Natural killer cell treated with Interleukin-12 subunit alpha and Interleukin-12 subunit beta and Interleukin-15 and Interleukin-18, amount 100 ng/mL, for 72 hours (primary cell): Measurements from ENCODE around the gene SOS2. TPM values are rescaled to one million over a fixed set of nuclear protein-coding genes. Genes with fewer than 3 reads are reported as not detected.
A peak's percentile ranks its signal among the peaks of the same experiment; 100 is the strongest.

Experiments
- ATAC-seq, 2 donors: fragments of 150-1000 bp; cut with Tn5 transposase in 1 of 2; sonication (Bioruptor Pico), chemical (Tn5 transposase) in 1 of 2; 2 replicates each; pipeline ENCODE4 v1.10.0; 2021
- DNase-seq: peaks from one replicate; pipeline ENCODE4 v3.0.0; 2022; ENCODE audit warnings: low spot score
- H3K27ac Mint-ChIP-seq, 2 donors: 1 replicate in 1 of 2; 2 replicates in 1 of 2; pipeline ENCODE4 v1.8.0; 2022; ENCODE audit warnings: mixed read lengths in 2 of 2, mild to moderate bottlenecking in 1 of 2, moderate library complexity in 1 of 2
- H3K27me3 Mint-ChIP-seq, 2 donors: 1 replicate in 1 of 2; 2 replicates in 1 of 2; pipeline ENCODE4 v1.8.0; 2022; ENCODE audit warnings: mixed read lengths in 2 of 2
- H3K36me3 Mint-ChIP-seq: one replicate; pipeline ENCODE4 v1.8.0; 2022; ENCODE audit warnings: mixed read lengths
- H3K4me1 Mint-ChIP-seq, 2 donors: 1 replicate in 1 of 2; 2 replicates in 1 of 2; pipeline ENCODE4 v1.8.0; 2022; ENCODE audit warnings: low read depth in 2 of 2, mixed read lengths in 2 of 2, mild to moderate bottlenecking in 1 of 2
- H3K4me3 Mint-ChIP-seq: one replicate; pipeline ENCODE4 v1.8.0; 2022; ENCODE audit warnings: mixed read lengths
- H3K9me3 Mint-ChIP-seq: 2 replicates; pipeline ENCODE4 v1.8.0; 2022; ENCODE audit warnings: mixed read lengths
- total RNA-seq, 2 donors: library from RNA; stranded (reverse); gene quantifications; one replicate each; pipeline ENCODE4 v1.2.3, GENCODE V29; 2022

SOS2 gene
- total RNA-seq: 10 to 100 TPM; 38.6 to 52.1 TPM

DNA sequence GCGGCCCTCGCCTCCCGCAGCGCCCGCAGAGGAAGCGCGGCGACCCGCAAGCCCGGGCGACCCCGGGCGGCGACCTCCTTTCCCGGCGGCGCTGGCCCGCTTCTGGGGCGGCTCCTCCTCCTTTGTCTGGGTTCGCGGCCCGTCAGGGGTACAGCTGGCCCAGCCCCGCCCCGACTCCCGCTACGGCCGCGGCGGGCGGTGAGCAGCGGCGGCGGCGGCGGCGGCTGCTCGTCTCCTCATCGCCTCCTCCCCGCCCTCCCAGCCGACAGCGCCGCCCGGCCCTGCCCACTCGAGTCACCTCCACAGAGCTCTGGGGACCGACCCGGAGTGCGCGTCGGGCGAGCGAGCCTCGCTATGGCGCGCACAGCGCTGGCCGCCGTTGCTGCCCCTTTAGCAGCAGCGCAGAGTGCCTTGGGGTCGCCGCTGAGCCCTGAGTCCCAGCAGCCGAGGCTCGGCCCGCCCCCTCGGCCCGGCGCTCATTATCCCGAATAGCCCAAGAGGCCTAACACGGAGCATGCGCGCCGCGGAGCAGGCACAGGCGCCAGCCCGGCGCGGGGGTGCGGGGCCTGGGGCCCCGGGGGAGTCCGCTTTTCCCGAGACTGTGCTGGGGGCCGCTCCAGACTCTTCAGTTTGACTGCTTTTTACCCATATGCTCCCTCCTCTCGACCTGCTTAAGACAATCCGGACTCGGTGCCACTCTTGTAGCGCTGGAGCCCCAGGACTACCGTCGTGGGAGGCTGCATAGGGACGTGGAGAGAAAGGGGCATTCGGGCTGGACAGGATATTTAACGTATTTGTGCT, at the start of gene SOS2:
Gene SOS2, minus strand, starts transcription at position 104 of the 801 bp plus-strand sequence. CDS start 295 bp downstream, outside the sequence.
- Mint-ChIP-seq H3K36me3 (no peaks in the 10 kb centered on the region), H3K27ac (peak within 1 kb of the TSS; percentile 88 to 97), H3K27me3 (no peaks in the 10 kb centered on the region), H3K4me3 (peak within 1 kb of the TSS; percentile 86), H3K9me3 (no peaks in the 10 kb centered on the region), H3K4me1 (peaks cover 28 to 34% of the 10 kb centered on the region in 2 donors)
- DNase-seq (peak; percentile 93), ATAC-seq (peak; percentile 93 to 94)

DNA sequence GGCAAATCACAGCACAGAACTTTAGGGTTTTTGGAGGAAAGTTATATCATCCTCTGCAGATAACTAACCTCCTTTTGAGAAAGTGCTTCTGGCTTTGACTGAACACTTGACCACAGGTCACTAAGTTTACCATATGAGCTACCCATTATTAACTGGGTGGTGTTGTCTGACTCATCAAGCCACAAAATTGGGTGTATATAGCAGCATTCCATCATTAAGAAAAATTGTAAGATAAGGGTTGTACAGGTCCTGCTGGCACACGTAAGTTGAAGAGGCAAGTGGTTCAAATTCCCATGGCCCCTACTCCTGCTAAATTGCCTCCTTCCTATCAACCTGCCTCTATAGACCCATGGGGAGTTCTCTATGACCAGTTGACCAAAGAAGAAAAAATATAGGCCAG, 41.1 kb upstream of the SOS2 start:
- Mint-ChIP-seq H3K4me1 (no peaks in the 10 kb centered on the region), H3K27ac (no peak overlapping the region), H3K27me3 (no peaks in the 10 kb centered on the region), H3K9me3 (no peaks in the 10 kb centered on the region), H3K4me3 (no peak overlapping the region), H3K36me3 (no peaks in the 10 kb centered on the region)
- no peak for ATAC-seq
- no peak for DNase-seq

DNA sequence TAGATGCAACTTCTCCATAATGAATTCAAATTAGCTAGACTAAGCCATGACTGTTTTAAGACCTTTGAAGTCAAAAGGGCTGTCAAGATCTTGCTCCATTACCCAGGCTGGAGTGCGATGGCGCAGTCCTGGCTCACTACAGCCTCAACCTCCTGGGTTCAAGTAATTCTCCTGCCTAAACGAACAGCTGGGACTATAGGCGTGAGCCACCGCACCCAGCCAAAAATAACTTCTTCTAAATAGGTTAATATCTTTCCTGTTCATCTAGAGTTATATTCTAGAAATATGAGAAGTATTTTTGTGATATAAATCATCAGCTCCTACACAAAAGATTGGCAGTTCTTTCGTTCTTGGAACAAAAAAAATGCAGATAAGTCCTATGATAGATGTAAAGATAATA, 39.6 kb upstream of the SOS2 start:
- no peak overlapping the region for H3K4me3 Mint-ChIP-seq
- H3K9me3 Mint-ChIP-seq: no peaks in the 10 kb centered on the region
- no peaks in the 10 kb centered on the region for H3K27me3 Mint-ChIP-seq
- no peak for DNase-seq
- no peaks in the 10 kb centered on the region for H3K4me1 Mint-ChIP-seq
- H3K36me3 Mint-ChIP-seq: no peaks in the 10 kb centered on the region
- ATAC-seq: no peak
- no peak overlapping the region for H3K27ac Mint-ChIP-seq

DNA sequence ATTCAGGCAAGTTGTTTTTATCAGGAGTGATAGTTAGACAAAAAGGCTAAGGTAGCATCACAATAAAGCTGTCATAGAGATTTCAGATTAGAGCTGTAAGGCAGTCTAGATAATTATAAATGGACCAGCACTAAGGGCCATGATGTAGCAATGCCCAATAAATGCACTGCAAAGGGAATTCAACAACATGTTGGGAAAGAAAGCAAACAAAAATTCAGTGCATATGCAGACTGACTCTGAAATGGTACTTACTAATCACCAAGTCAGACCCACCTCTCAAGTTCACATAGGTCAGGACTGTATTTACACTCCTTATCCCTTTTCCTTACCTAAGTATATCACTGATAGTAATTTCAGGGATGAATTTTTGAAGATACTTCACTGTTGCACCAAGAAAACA, 33.7 kb upstream of the SOS2 start:
- H3K27ac Mint-ChIP-seq: no peak overlapping the region
- no peak overlapping the region for H3K4me3 Mint-ChIP-seq
- DNase-seq (no peak), ATAC-seq (no peak)
- H3K4me1 Mint-ChIP-seq: no peaks in the 10 kb centered on the region
- no peaks in the 10 kb centered on the region for H3K9me3 Mint-ChIP-seq
- no peaks in the 10 kb centered on the region for H3K27me3 Mint-ChIP-seq
- no peaks in the 10 kb centered on the region for H3K36me3 Mint-ChIP-seq

DNA sequence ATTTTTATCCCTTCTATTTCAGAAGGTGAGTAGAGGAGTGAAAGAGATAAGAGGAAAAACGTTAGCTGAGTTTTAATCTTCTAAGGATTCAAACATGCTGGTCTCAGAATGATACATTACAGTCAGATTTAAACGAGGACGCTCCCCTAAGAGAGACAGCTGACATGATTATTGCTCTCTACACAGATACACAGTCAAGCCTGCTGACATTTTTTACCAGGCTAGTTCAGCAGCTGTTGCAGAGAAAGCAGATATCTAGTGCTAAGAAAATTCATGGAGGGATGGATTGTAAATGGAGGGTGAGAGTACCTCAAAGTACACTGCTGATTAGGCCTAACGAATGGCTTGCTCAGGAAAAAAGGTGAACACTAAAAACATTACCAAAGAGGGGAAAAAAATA, 31.9 kb upstream of the SOS2 start:
- Mint-ChIP-seq H3K27ac (no peak overlapping the region), H3K4me1 (no peaks in the 10 kb centered on the region), H3K9me3 (no peaks in the 10 kb centered on the region), H3K27me3 (no peaks in the 10 kb centered on the region), H3K4me3 (no peak overlapping the region), H3K36me3 (no peaks in the 10 kb centered on the region)
- no peak for ATAC-seq
- DNase-seq: no peak

DNA sequence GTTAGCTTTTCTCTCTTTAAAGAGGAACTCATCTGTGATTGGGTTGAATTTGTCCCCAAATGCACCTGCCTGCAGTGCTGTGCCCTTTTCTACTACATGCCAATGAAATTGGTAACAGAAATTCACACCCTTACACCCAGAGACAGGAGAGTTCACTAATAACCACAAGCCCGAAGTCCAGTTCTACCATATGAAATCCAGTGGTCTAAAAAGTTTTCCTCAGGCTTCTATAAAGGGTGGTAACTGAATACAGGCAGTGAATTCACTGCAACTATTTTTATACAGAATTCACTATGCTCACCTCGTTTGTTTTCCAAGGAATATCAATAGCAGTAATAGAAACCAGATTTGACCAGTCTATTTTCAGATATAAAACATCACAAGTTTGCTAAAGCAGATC, 31.5 kb upstream of the SOS2 start:
- no peaks in the 10 kb centered on the region for H3K4me1 Mint-ChIP-seq
- ATAC-seq (no peak), DNase-seq (no peak)
- no peaks in the 10 kb centered on the region for H3K36me3 Mint-ChIP-seq
- H3K27me3 Mint-ChIP-seq: no peaks in the 10 kb centered on the region
- no peaks in the 10 kb centered on the region for H3K9me3 Mint-ChIP-seq
- H3K27ac Mint-ChIP-seq: no peak overlapping the region
- no peak overlapping the region for H3K4me3 Mint-ChIP-seq

DNA sequence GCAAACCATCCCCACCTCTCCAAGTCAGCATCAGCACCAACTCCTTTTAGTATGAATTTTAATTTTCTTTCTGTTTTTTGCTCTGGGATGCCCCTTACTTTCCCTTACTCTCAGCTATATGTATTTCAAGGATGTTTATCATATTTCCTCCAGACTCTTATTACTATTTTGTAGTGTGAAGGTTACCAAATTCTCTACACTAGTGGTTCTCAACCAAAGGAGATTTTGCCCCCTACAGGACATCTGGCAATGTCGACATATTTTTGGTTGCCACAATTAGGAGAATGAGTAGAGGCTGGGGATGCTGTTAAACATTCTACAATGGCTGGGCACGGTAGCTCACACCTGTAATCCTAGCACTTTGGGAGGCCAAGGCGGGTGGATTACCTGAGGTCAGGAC, 29.1 kb upstream of the SOS2 start:
- ATAC-seq (peak in 1 of 2 donors; percentile 48), DNase-seq (no peak)
- Mint-ChIP-seq H3K4me1 (no peaks in the 10 kb centered on the region), H3K9me3 (no peaks in the 10 kb centered on the region), H3K27me3 (no peaks in the 10 kb centered on the region), H3K27ac (no peak overlapping the region), H3K4me3 (no peak overlapping the region), H3K36me3 (no peaks in the 10 kb centered on the region)

DNA sequence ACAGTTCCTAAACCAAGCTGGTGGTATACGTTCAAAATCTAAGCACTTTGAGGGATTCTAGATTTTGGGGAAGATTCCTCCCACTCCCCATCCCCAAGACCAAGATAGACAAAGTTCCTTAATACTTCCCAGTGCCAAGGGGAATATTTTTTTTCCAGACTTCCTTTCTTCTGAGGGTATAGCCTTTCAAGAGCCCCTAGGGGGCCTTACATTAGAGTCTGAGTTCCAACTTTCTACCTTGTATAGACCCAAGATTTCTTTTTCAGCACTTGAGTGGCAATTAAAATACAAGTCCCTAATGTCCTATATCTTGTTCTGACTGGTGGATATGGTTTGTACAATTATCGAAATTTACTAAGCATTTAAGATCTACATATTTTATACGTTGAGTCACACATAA, 28.7 kb upstream of the SOS2 start:
- Mint-ChIP-seq H3K4me1 (no peaks in the 10 kb centered on the region), H3K4me3 (no peak overlapping the region), H3K9me3 (no peaks in the 10 kb centered on the region), H3K27ac (no peak overlapping the region), H3K27me3 (no peaks in the 10 kb centered on the region), H3K36me3 (no peaks in the 10 kb centered on the region)
- DNase-seq (no peak), ATAC-seq (no peak)

DNA sequence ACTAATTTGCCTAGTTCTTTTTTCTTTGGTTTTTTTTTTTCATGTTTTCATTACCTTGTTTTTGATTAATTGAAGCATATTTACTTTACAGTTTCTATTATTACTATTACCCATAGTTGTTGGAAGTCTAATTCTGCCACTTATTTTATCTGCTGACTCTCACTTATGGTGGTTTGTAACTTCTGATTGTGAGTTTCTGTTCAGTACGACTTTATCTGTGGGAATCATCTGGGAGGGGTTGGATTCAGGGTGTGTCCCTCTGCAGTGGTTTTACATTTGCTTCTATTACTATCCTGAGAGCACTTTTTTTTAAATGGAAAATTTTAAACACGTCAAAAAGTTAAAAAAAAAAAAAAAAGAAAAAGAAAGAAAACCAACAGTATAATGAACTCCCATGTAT, 26.4 kb upstream of the SOS2 start:
- Mint-ChIP-seq H3K4me3 (no peak overlapping the region), H3K36me3 (peaks cover 6% of the 10 kb centered on the region)

DNA sequence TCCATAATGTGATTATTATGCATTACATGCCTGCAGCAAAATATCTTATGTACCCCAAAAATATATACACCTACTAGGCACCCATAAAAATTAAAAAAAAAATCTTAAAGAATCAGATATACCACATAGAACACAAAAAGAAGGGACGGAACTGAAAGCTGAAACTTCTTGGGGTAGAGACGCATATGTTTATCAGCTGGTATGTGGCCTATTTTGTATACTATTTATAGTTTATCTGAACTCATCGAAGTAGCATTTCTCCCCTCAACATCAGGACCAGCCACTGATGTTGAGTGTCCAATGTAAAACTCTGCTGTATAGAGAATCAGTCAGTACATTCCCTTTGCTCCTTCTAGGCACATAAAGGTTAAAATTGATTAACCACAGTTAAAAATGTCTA, 22.9 kb upstream of the SOS2 start:
- DNase-seq (no peak), ATAC-seq (no peak)
- Mint-ChIP-seq H3K27ac (no peak overlapping the region), H3K4me3 (no peak overlapping the region), H3K36me3 (peaks cover 10% of the 10 kb centered on the region), H3K27me3 (no peaks in the 10 kb centered on the region), H3K4me1 (no peaks in the 10 kb centered on the region), H3K9me3 (no peaks in the 10 kb centered on the region)

More for the DNA sequence above, 26.4 kb upstream of the SOS2 start:
- Mint-ChIP-seq H3K9me3 (no peaks in the 10 kb centered on the region), H3K4me1 (no peaks in the 10 kb centered on the region), H3K27ac (no peak overlapping the region), H3K27me3 (no peaks in the 10 kb centered on the region)
- ATAC-seq: no peak
- DNase-seq: no peak

DNA sequence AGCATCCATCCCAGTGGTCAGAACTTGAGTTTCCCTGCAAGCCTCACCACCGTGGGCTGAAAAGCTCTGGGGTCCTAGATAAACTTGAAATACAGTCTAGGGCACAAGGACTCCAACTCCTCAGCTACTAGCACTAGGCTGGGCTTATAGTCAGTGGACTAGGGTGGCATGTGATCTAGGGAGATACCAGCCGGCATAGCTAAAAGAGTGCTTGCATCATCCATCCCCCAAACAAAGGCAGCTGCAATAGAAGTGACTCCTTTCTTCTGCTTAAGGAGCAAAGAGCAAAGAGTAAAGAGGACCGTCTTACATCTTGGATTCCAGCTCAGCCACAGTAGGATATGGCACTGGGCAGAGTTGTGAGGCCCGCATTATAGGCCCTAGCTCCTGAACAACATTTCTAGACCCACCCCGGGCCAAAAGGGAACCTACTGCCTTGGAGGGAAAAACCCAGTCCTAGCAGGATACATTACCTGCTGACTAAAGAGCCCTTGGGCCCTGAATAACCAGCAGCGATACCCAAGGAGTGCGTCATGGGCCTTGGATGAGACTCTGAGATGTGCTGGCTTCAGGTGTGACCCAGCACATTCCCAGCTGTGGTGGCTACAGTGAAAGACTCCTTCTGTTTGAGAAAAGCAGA, 17.9 kb upstream of the SOS2 start:
- H3K36me3 Mint-ChIP-seq: peaks cover 10% of the 10 kb centered on the region
- H3K27ac Mint-ChIP-seq: peak overlapping the region in 1 of 2 donors; percentile 30
- H3K4me3 Mint-ChIP-seq: no peak overlapping the region
- no peaks in the 10 kb centered on the region for H3K27me3 Mint-ChIP-seq
- no peaks in the 10 kb centered on the region for H3K9me3 Mint-ChIP-seq
- H3K4me1 Mint-ChIP-seq: peaks cover 0 to 3% of the 10 kb centered on the region in 2 donors
- DNase-seq (no peak), ATAC-seq (no peak)

DNA sequence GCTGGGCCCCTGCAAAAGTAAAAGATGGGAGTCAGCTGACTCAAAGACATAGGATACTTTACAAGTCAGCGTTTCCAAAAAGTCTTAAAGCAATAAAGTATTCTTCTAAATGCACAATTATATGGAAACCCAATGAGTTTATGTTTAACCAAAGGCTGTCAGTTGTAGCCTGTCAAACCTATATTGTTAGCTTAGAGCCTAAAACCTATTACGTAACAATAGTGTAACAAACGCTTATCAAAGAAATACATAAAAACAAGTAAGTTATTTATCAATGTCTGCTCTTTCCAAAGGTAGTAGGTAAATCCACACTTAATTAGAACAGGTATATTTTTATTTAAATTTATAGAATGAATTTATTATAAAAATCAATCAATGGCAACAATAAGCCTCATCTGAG, 15.9 kb upstream of the SOS2 start:
- ATAC-seq: no peak
- H3K27ac Mint-ChIP-seq: no peak overlapping the region
- no peak for DNase-seq
- H3K36me3 Mint-ChIP-seq: peaks cover 4% of the 10 kb centered on the region
- no peaks in the 10 kb centered on the region for H3K9me3 Mint-ChIP-seq
- no peak overlapping the region for H3K4me3 Mint-ChIP-seq
- no peaks in the 10 kb centered on the region for H3K27me3 Mint-ChIP-seq
- H3K4me1 Mint-ChIP-seq: peaks cover 0 to 3% of the 10 kb centered on the region in 2 donors

DNA sequence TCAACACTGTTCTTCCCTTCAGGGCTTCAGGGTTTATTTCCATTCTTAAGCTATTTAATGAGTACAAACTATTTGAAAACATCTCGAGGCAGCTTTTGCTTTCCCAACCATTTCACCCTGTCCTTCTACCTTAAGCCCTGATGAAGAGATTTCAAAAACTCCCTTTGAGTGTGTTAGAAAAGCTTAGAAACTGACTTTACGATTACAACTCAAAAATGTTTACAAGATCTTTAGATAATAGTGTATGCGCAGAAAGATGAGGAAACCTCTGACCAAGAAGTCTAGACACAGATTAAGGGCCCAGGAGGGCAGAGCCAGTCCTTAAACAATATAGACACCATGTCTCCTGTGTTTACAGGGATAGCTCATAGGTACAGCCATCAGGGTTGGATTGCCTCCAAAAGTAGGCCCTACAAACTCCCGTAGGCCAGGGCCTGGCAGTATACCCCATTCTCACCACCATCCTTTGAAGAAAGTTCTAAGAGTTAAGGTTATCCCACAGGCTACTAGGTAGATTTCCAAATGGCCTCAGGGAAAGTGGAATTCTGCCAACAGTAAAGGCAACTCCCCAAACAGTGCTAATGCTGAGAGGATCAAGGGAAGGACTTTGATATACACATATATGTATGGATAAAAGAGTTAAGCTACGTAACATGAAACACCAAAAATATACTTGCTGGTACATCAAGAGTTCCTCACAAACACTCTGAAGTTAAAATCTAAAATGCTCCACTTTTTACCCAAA, 11.4 kb upstream of the SOS2 start:
- Mint-ChIP-seq H3K36me3 (no peaks in the 10 kb centered on the region), H3K9me3 (no peaks in the 10 kb centered on the region), H3K27me3 (no peaks in the 10 kb centered on the region), H3K27ac (peak overlapping the region in 1 of 2 donors; percentile 22), H3K4me1 (no peaks in the 10 kb centered on the region), H3K4me3 (no peak overlapping the region)
- ATAC-seq (no peak), DNase-seq (no peak)

DNA sequence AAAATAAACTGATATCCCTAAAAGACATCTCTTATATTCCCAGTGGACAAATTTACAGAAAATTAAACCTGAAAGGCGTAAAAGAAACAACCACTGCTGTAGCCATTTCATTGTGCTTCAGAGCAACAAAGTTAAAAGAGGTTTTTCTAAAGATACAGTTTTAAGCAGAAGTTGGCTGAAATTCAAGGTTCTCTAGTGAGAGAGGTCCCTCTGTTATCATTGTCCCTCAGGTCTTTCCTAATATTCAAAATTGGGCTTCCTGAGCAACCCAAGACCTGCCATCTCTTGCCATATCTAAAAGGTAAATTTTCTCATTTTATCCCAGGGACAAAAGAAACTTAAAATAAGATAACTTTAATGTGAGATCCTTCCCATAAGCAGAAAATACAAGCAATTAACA, 10.7 kb upstream of the SOS2 start:
- DNase-seq (no peak), ATAC-seq (no peak)
- Mint-ChIP-seq H3K4me3 (no peak overlapping the region), H3K27me3 (no peaks in the 10 kb centered on the region), H3K36me3 (no peaks in the 10 kb centered on the region), H3K4me1 (no peaks in the 10 kb centered on the region), H3K27ac (peak overlapping the region in 1 of 2 donors; percentile 22), H3K9me3 (no peaks in the 10 kb centered on the region)
